GM18505 (cell line): Measurements from ENCODE around the gene CSRNP3.
"Not testable (repeated sequence)": the region's sequence is repeated elsewhere in the genome, so short reads cannot be mapped to it uniquely, and the experiment has no call there.

Experiments
- ATAC-seq: cut with Tn5 transposase; IDR thresholded peaks from one replicate; pipeline ENCODE4 v1.9.1; 2021; ENCODE audit not compliant: unreplicated experiment
- POLR2A ChIP-seq: IDR thresholded peaks from 4 replicates; pipeline ENCODE4 v1.6.1; 2011; ENCODE audit warnings: borderline replicate concordance; ENCODE audit not compliant: insufficient read depth, insufficient read length; ENCODE audit errors: extremely low read depth

Gene CSRNP3

GRCh38 chr2:165571477-165571876, 102.0 kb downstream of the CSRNP3 start:
- TF ChIP-seq POLR2A: no peak
- no peak for ATAC-seq

- no peak for ATAC-seq
- TF ChIP-seq POLR2A: no peak
Measured at GRCh38 chr2:165572151-165572550, 102.7 kb downstream of the CSRNP3 start.

GRCh38 chr2:165573534-165574461, 104.3 kb downstream of the CSRNP3 start:
- TF ChIP-seq POLR2A: no peak
- ATAC-seq: no peak

- TF ChIP-seq POLR2A: no peak
- no peak for ATAC-seq
Measured at GRCh38 chr2:165575044-165575615, 105.6 kb downstream of the CSRNP3 start.

- no peak for ATAC-seq
- no peak for TF ChIP-seq POLR2A
Measured at GRCh38 chr2:165576409-165577154, 107.1 kb downstream of the CSRNP3 start.

GRCh38 chr2:165582409-165582808, 112.9 kb downstream of the CSRNP3 start:
- TF ChIP-seq POLR2A: no peak
- ATAC-seq: no peak

DNA sequence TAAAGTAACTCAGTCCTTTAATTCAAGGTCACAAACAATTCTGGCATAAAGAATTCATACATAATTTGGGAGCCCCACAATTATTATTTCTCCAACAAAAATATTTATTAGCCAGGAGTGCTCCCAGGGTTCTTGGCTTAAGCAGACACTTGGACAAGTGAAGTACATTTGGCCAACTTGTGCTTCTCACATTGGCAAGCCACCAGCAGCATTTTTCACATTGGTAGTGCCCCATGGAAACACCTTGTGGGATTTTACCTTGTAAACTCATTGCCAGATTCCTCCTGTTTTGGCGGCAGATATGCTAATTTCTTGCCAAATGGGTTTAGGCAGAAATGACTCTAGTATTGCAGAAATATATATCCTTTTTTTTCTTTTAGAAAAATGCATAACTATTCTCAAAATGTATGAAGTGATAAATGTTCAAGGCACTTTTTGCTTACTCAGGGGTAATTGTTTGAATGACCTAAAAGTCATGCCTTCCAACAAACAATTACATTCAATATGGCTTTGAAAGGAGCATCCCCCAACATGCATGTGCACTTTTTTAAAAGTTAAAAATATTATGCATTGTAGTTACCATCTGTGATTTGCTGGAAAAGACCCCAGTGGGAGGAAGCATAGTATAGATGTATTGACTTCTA, 113.5 kb downstream of the CSRNP3 start:
- TF ChIP-seq POLR2A: no peak
- no peak for ATAC-seq

DNA sequence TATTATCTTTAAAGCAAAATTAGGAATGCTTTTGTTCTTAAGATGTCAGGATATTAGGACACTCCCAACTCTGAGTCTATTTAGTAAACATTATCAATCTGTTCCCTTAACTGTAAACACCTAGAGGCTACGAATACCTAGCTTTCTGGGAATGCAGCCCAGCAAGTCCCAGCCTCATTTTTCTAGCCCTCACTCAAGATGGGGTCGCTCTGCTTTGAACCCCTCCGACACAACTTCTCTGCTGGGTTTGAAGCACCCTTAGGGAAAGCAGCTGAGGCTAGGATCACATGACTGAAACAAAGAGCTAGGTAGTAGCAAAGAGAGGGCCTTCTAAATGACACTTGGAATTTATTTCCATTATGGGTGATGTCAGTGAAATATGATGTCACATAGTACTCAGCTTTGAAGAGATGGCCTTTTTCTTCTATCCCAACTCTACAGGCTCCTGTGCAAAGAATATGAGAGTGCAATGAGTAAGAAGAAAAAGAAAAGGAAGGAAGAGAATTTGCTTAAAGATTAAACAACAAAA, 114.7 kb downstream of the CSRNP3 start:
- TF ChIP-seq POLR2A: no peak
- ATAC-seq: no peak

- ATAC-seq: no peak
- no peak for TF ChIP-seq POLR2A
Measured at GRCh38 chr2:165586019-165586418, 116.5 kb downstream of the CSRNP3 start.

DNA sequence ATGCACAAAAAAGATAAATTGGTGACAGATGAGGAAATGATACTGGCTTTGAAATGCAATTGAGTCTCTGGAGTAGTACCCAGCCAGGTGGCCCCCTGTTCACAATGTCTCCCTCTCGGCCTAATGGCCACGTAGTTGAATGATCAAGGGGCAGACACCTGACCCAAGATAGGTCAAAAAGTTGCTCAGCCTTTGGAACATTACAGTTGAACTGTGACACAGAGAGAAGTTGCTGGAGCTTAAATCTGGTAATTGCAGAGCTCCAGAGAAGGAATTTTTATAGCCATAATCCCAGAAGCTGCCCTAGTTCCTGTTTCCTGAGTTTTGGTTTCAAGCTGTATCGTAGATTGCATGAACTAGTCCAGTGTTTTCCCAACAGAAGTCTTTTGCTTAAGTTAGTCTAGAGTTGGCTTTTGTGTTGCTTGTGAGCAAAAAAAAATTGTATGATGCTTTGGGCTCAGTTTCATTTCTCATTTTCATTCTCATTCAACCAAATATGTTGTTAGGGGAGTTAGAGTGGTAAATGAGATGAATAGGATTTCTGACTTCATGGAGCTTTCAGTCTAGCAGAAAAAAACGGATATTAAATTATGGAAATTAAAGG, 117.9 kb downstream of the CSRNP3 start:
- TF ChIP-seq POLR2A: no peak
- peak; percentile 86 for ATAC-seq

- ATAC-seq: not testable (repeated sequence)
Measured at GRCh38 chr2:165590999-165591398, 121.5 kb downstream of the CSRNP3 start.

DNA sequence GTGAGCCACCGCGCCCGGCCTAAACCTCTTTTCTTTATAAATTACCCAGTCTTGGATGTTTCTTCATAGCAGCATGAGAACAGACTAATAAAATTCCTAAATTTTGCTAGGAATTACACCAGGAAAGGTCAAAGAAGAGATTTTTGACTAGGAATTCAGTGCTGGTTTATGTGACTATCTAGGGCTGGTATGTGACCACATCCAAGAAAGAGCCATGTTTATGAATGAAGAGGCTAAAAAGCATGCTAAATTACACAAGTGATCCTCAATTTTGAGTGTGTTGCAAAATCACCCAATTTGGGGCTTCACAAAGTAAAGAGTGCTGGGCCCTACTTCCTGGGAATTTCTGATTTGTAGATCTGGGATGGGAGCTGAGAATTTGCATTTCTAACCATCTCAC, 123.6 kb downstream of the CSRNP3 start:
- TF ChIP-seq POLR2A: no peak
- no peak for ATAC-seq

GRCh38 chr2:165594231-165594934, 124.9 kb downstream of the CSRNP3 start:
- ATAC-seq: peak; percentile 65
- no peak for TF ChIP-seq POLR2A

- ATAC-seq: peak; percentile 96
- TF ChIP-seq POLR2A: no peak
Measured at GRCh38 chr2:165594935-165595255, 125.4 kb downstream of the CSRNP3 start.
